Right lung (tissue), 5 donors: ENCODE measurements around the gene TRDN. TPM values are rescaled to one million over a fixed set of nuclear protein-coding genes. Genes with fewer than 3 reads are reported as not detected.
"Not testable (repeated sequence)": the region's sequence is repeated elsewhere in the genome, so short reads cannot be mapped to it uniquely, and the experiment has no call there.

Source experiments
- DNase-seq, 2 donors: peaks; one replicate each; pipeline ENCODE4 v3.0.0-alpha.2; 2013
- polyA plus RNA-seq, 5 donors: library from polyadenylated mRNA; unstranded; fragments of 120-200 nt; gene quantifications; one replicate each; pipeline versions ENCODE4 v1.2.1 to v1.2.3, GENCODE V29; 2013; ENCODE audit warnings: inconsistent platforms in 1 of 5, low replicate concordance in 1 of 5; ENCODE audit not compliant: insufficient read length in 5 of 5, insufficient read depth in 1 of 5

Gene TRDN
- polyA plus RNA-seq, 5 donors, result 0.05 to 5.0 (median 0.33) TPM; not detected in 2

- no peak for DNase-seq
These were observed 129.2 kb downstream of the TRDN start for GRCh38 chr6:123507582-123507981.

GRCh38 chr6:123503619-123504018 is 133.1 kb downstream of the TRDN start:
- DNase-seq, result no peak

GRCh38 chr6:123497025-123497424 is 139.7 kb downstream of the TRDN start:
- no peak for DNase-seq

- no peak for DNase-seq
These were observed 147.2 kb downstream of the TRDN start for GRCh38 chr6:123489589-123489988.

- no peak for DNase-seq
These were observed 155.8 kb downstream of the TRDN start for GRCh38 chr6:123480986-123481385.

- not testable (repeated sequence) for DNase-seq
These were observed 164.6 kb downstream of the TRDN start for GRCh38 chr6:123472025-123472702.

GRCh38 chr6:123467392-123467791 is 169.4 kb downstream of the TRDN start:
- no peak for DNase-seq

- DNase-seq, result no peak
These were observed 174.6 kb downstream of the TRDN start for GRCh38 chr6:123462152-123462551.

GRCh38 chr6:123458218-123458617 is 178.5 kb downstream of the TRDN start:
- DNase-seq, result no peak

- no peak for DNase-seq
These were observed 179.9 kb downstream of the TRDN start for GRCh38 chr6:123456836-123457235.

- no peak for DNase-seq
These were observed 182.3 kb downstream of the TRDN start for GRCh38 chr6:123454448-123454847.

GRCh38 chr6:123453071-123453470 is 183.7 kb downstream of the TRDN start:
- DNase-seq, result not testable (repeated sequence)

- DNase-seq, result no peak
These were observed 188.4 kb downstream of the TRDN start for GRCh38 chr6:123448306-123448884.

- DNase-seq, result no peak
These were observed 189.3 kb downstream of the TRDN start for GRCh38 chr6:123447315-123447937.

- no peak for DNase-seq
These were observed 197.4 kb downstream of the TRDN start for GRCh38 chr6:123439371-123439770.

- no peak for DNase-seq
These were observed 202.6 kb downstream of the TRDN start for GRCh38 chr6:123434186-123434585.

- no peak for DNase-seq
These were observed 205.8 kb downstream of the TRDN start for GRCh38 chr6:123430970-123431369.

- DNase-seq, result no peak
These were observed 209.7 kb downstream of the TRDN start for GRCh38 chr6:123427008-123427407.

GRCh38 chr6:123423130-123423529 is 213.6 kb downstream of the TRDN start:
- no peak for DNase-seq

GRCh38 chr6:123420512-123420911 is 216.2 kb downstream of the TRDN start:
- DNase-seq, result no peak

GRCh38 chr6:123418071-123418470 is 218.7 kb downstream of the TRDN start:
- DNase-seq, result peak; percentile 21 to 36

- DNase-seq, result no peak
These were observed 219.2 kb downstream of the TRDN start for GRCh38 chr6:123417535-123417934.

GRCh38 chr6:123415844-123416468 is 220.8 kb downstream of the TRDN start:
- peak; percentile 46 to 57 for DNase-seq
